HCT116 (cell line): ENCODE measurements around the gene MYO7A. TPM values are rescaled to one million over a fixed set of nuclear protein-coding genes. Genes with fewer than 3 reads are reported as not detected.

Source experiments
- ATAC-seq: fragments of 200-7000 bp; cut with Tn5 transposase; 2 replicates; pipeline ENCODE4 v1.9.1; 2020; ENCODE audit warnings: mild to moderate bottlenecking, moderate library complexity
- BruUV-seq: library from RNA; stranded (reverse); fragments of 400-500 nt; replicated peaks from 2 replicates; lab custom pipeline; 2021; lab: Mats Ljungman, UMichigan
- CTCF ChIA-PET: fragments of 300-600 bp; sonication (Branson Sonifier 250); formaldehyde crosslinking; loops from one replicate; lab custom pipeline; 2021; ENCODE audit warnings: antibody characterized with exemption; lab: Charles Lee
- POLR2A ChIA-PET: fragments of 300-600, 350-600 bp; sonication (Branson Sonifier 250); formaldehyde crosslinking; loops from one replicate; lab custom pipeline; 2021; ENCODE audit warnings: antibody characterized with exemption; lab: Charles Lee
- RAD21 ChIA-PET, 2 experiments: fragments of 300-600 bp; sonication (Branson Sonifier 250); formaldehyde crosslinking; loops; one replicate each; lab custom pipeline; 2023; ENCODE audit warnings: low total read pairs in 2 of 2; ENCODE audit not compliant: uncharacterized antibody in 2 of 2, unreplicated experiment in 2 of 2, low non-redundant PET in 1 of 2; lab: Charles Lee
- DNase-seq: peaks from one replicate; pipeline ENCODE4 v3.0.0-alpha.2; 2010; ENCODE audit warnings: low read depth, low spot score
- H2AFZ ChIP-seq: fragments of 200-600 bp; shearing (Covaris generic), sonication (generic); 2 replicates; pipeline ENCODE4 v1.6.1; 2017; ENCODE audit warnings: low read depth, mixed run types, mixed read lengths, antibody characterized with exemption, low read length; ENCODE audit not compliant: poor library complexity, severe bottlenecking
- H3K27ac ChIP-seq: 2 replicates; pipeline ENCODE4 v1.5.1; 2012; ENCODE audit warnings: low read depth, low read length
- H3K27me3 ChIP-seq: fragments of 200-600 bp; sonication (generic); 2 replicates; pipeline ENCODE4 v1.6.1; 2016; ENCODE audit warnings: mixed run types, low read length, mixed read lengths; ENCODE audit not compliant: insufficient read depth
- H3K36me3 ChIP-seq, 2 experiments: fragments of 200-500 bp in 1 of 2; fragments of 200-600 bp in 1 of 2; sonication (Bioruptor generic) in 1 of 2; sonication (generic) in 1 of 2; 2 replicates each; pipeline versions ENCODE4 v1.5.1 to v1.6.1; 2014 to 2016; ENCODE audit warnings: low read length in 2 of 2, inconsistent platforms in 1 of 2, mixed read lengths in 1 of 2, mixed run types in 1 of 2; ENCODE audit not compliant: insufficient read depth in 2 of 2, control insufficient read depth in 1 of 2
- H3K4me1 ChIP-seq, 2 experiments: fragments of 200-600 bp in 1 of 2; sonication (generic) in 1 of 2; 2 replicates each; pipeline versions ENCODE4 v1.5.1 to v1.6.1; 2012 to 2017; ENCODE audit warnings: low read length in 2 of 2, inconsistent platforms in 1 of 2, mild to moderate bottlenecking in 1 of 2, mixed read lengths in 1 of 2, mixed run types in 1 of 2, moderate library complexity in 1 of 2; ENCODE audit not compliant: insufficient read depth in 2 of 2, control insufficient read depth in 1 of 2
- H3K4me2 ChIP-seq: fragments of 200-600 bp; sonication (generic); 2 replicates; pipeline ENCODE4 v1.6.1; 2017; ENCODE audit warnings: mixed run types, low read length, mixed read lengths
- H3K4me3 ChIP-seq, 2 experiments: fragments of 200-600 bp in 1 of 2; sonication (generic) in 1 of 2; replicated peaks in 1 of 2; 2 replicates each; pipeline ENCODE4 v1.5.1; 2011 to 2016; ENCODE audit warnings: low read length in 2 of 2, control low read depth in 1 of 2, low read depth in 1 of 2, mild to moderate bottlenecking in 1 of 2, mixed read lengths in 1 of 2, mixed run types in 1 of 2
- H3K79me2 ChIP-seq: fragments of 200-600 bp; sonication (generic); 2 replicates; pipeline ENCODE4 v1.6.1; 2017; ENCODE audit warnings: mild to moderate bottlenecking, mixed run types, low read length, moderate library complexity, mixed read lengths; ENCODE audit not compliant: insufficient read depth
- H3K9ac ChIP-seq: fragments of 200-600 bp; sonication (generic); 2 replicates; pipeline ENCODE4 v1.6.1; 2016; ENCODE audit warnings: low read length, mixed read lengths
- H3K9me2 ChIP-seq: fragments of 200-600 bp; sonication (generic), shearing (Covaris generic); 2 replicates; pipeline ENCODE4 v1.6.1; 2017; ENCODE audit warnings: mixed run types, mild to moderate bottlenecking, moderate library complexity; ENCODE audit not compliant: insufficient read depth
- H3K9me3 ChIP-seq, 2 experiments: fragments of 200-500 bp in 1 of 2; fragments of 200-600 bp in 1 of 2; sonication (Bioruptor generic) in 1 of 2; sonication (generic) in 1 of 2; 2 replicates each; pipeline ENCODE4 v1.6.1; 2014 to 2017; ENCODE audit warnings: low read length in 2 of 2, mixed read lengths in 2 of 2, inconsistent platforms in 1 of 2, low read depth in 1 of 2, mild to moderate bottlenecking in 1 of 2, mixed run types in 1 of 2, moderate library complexity in 1 of 2; ENCODE audit not compliant: control insufficient read depth in 1 of 2, insufficient read depth in 1 of 2
- H4K20me1 ChIP-seq: fragments of 200-600 bp; sonication (generic), shearing (Covaris generic); 2 replicates; pipeline ENCODE4 v1.6.1; 2017; ENCODE audit warnings: mixed run types, mild to moderate bottlenecking, moderate library complexity; ENCODE audit not compliant: insufficient read depth
- ATF3 ChIP-seq: IDR thresholded peaks from 2 replicates; pipeline ENCODE4 v1.6.1; 2012
- CBX3 ChIP-seq: IDR thresholded peaks from 2 replicates; pipeline ENCODE4 v1.6.1; 2012; ENCODE audit warnings: low read depth
- EGR1 ChIP-seq: IDR thresholded peaks from 2 replicates; pipeline ENCODE4 v1.6.1; 2012; ENCODE audit warnings: low read depth
- ELF1 ChIP-seq: IDR thresholded peaks from 2 replicates; pipeline ENCODE4 v1.6.1; 2012; ENCODE audit warnings: low read depth, borderline replicate concordance
- EZH2 ChIP-seq: fragments of 200-600 bp; sonication (generic); IDR thresholded peaks from 2 replicates; pipeline ENCODE4 v1.6.1; 2017; ENCODE audit warnings: antibody characterized with exemption, mixed run types
- MAX ChIP-seq: IDR thresholded peaks from 2 replicates; pipeline ENCODE4 v1.6.1; 2012
- POLR2A ChIP-seq: IDR thresholded peaks from 2 replicates; pipeline ENCODE4 v1.7.0; 2011; ENCODE audit warnings: borderline replicate concordance; ENCODE audit not compliant: insufficient read depth, insufficient read length; ENCODE audit errors: extremely low read depth
- TCF7L2 ChIP-seq: IDR thresholded peaks from 2 replicates; pipeline ENCODE4 v1.7.0; 2011; ENCODE audit warnings: borderline replicate concordance, inconsistent platforms; ENCODE audit not compliant: insufficient read depth, insufficient read length; ENCODE audit errors: extremely low read depth
- ZFX ChIP-seq: fragments of 450-650 bp; IDR thresholded peaks from 2 replicates; pipeline ENCODE4 v1.6.1; 2017
- intact Hi-C: fragments of 100-400 bp; cut with micrococcal nuclease; formaldehyde crosslinking; loops from 2 replicates; pipeline ENCODE4 v1.10.0; 2022
- total RNA-seq: library from RNA; stranded (reverse); gene quantifications from one replicate; pipeline ENCODE4 v1.2.1, GENCODE V29; 2021; ENCODE audit not compliant: unreplicated experiment

MYO7A gene
- total RNA-seq, 1 experiment from 2014 or later: 1.8 TPM

GRCh38 chr11:77158041-77158695 lies 30.1 kb downstream of the MYO7A start:
- RAD21 ChIA-PET: no interaction called here
- Histone ChIP-seq H3K27ac (no peak overlapping the region), H3K9me3 (no peaks in the 10 kb centered on the region), H3K9me2 (no peaks in the 10 kb centered on the region), H3K4me2 (no peak overlapping the region), H3K36me3 (no peaks in the 10 kb centered on the region), H3K9ac (no peak overlapping the region), H4K20me1 (no peaks in the 10 kb centered on the region), H2AFZ (no peak overlapping the region), H3K79me2 (no peaks in the 10 kb centered on the region), H3K4me3 (no peak overlapping the region), H3K27me3 (no peaks in the 10 kb centered on the region), H3K4me1 (no peaks in the 10 kb centered on the region)
- intact Hi-C loops: no loop called here
- TF ChIP-seq EZH2: no peak
- TF ChIP-seq TCF7L2: no peak
- no peak for TF ChIP-seq CBX3
- BruUV-seq: no TSS peak
- CTCF ChIA-PET: no interaction called here
- DNase-seq (no peak), ATAC-seq (no peak)
- POLR2A ChIA-PET: no interaction called here

- Histone ChIP-seq H3K4me2 (no peak overlapping the region), H3K9ac (no peak overlapping the region), H3K4me1 (no peaks in the 10 kb centered on the region), H3K9me3 (no peaks in the 10 kb centered on the region), H3K36me3 (no peaks in the 10 kb centered on the region), H3K4me3 (no peak overlapping the region), H3K27ac (no peak overlapping the region), H3K79me2 (no peaks in the 10 kb centered on the region), H3K9me2 (no peaks in the 10 kb centered on the region), H3K27me3 (no peaks in the 10 kb centered on the region), H2AFZ (no peak overlapping the region), H4K20me1 (no peaks in the 10 kb centered on the region)
- ChIA-PET CTCF (no interaction called here), POLR2A (interaction anchor here (0.5 kb wide), 1 partner anchor 47 kb away, joined by 3 read pairs; no protein-coding TSS in a partner anchor), RAD21 (no interaction called here)
- BruUV-seq: no TSS peak
- intact Hi-C loops: no loop called here
- TF ChIP-seq ATF3: no peak
- no peak for TF ChIP-seq MAX
- no peak for TF ChIP-seq EGR1
- TF ChIP-seq POLR2A: no peak
- no peak for TF ChIP-seq ZFX
- TF ChIP-seq ELF1: no peak
- ATAC-seq (no peak), DNase-seq (no peak)
Observed at GRCh38 chr11:77159219-77159936, 31.3 kb downstream of the MYO7A start.
